Duodenal mucosa (tissue), 2 donors: Measurements from ENCODE around the gene AKAP9.
"Not testable (repeated sequence)": the region's sequence is repeated elsewhere in the genome, so short reads cannot be mapped to it uniquely, and the experiment has no call there.

Experiments
- H3K27ac ChIP-seq: one replicate; pipeline ENCODE4 v1.7.0; 2013; ENCODE audit warnings: low read depth, low read length
- H3K27me3 ChIP-seq, 2 donors: one replicate each; pipeline ENCODE4 v1.7.0; 2013; ENCODE audit warnings: low read length in 2 of 2, control low read depth in 1 of 2; ENCODE audit not compliant: insufficient read depth in 2 of 2, control insufficient read depth in 1 of 2
- H3K36me3 ChIP-seq, 2 donors: one replicate each; pipeline ENCODE4 v1.7.0; 2013; ENCODE audit warnings: low read length in 2 of 2, control low read depth in 1 of 2; ENCODE audit not compliant: insufficient read depth in 2 of 2, control insufficient read depth in 1 of 2
- H3K4me1 ChIP-seq, 2 donors: one replicate each; pipeline ENCODE4 v1.7.0; 2013; ENCODE audit warnings: low read length in 2 of 2, control low read depth in 1 of 2; ENCODE audit not compliant: insufficient read depth in 2 of 2, control insufficient read depth in 1 of 2
- H3K4me3 ChIP-seq, 2 donors: one replicate each; pipeline ENCODE4 v1.7.0; 2013; ENCODE audit warnings: low read length in 2 of 2, low read depth in 1 of 2
- H3K9ac ChIP-seq, 2 donors: one replicate each; pipeline ENCODE4 v1.7.0; 2013; ENCODE audit warnings: low read length in 2 of 2, low read depth in 1 of 2
- H3K9me3 ChIP-seq, 2 donors: one replicate each; pipeline ENCODE4 v1.7.0; 2013; ENCODE audit warnings: low read length in 2 of 2, control low read depth in 1 of 2; ENCODE audit not compliant: control insufficient read depth in 1 of 2

AKAP9 gene

GRCh38 chr7:91995391-91996105, 54.9 kb downstream of the AKAP9 start:
- H3K36me3 ChIP-seq, result peaks cover 29 to 48% of the 10 kb centered on the region in 2 donors
- H3K4me1 ChIP-seq, result no peaks in the 10 kb centered on the region
- H3K9ac ChIP-seq, result no peak overlapping the region
- H3K9me3 ChIP-seq, result no peaks in the 10 kb centered on the region
- no peak overlapping the region for H3K27ac ChIP-seq
- no peaks in the 10 kb centered on the region for H3K27me3 ChIP-seq
- H3K4me3 ChIP-seq, result no peak overlapping the region

GRCh38 chr7:91999631-92000565, 59.2 kb downstream of the AKAP9 start:
- H3K9me3 ChIP-seq, result no peaks in the 10 kb centered on the region
- no peak overlapping the region for H3K4me3 ChIP-seq
- no peaks in the 10 kb centered on the region for H3K27me3 ChIP-seq
- H3K36me3 ChIP-seq, result peaks cover 24 to 36% of the 10 kb centered on the region in 2 donors
- no peak overlapping the region for H3K27ac ChIP-seq
- no peaks in the 10 kb centered on the region for H3K4me1 ChIP-seq
- no peak overlapping the region for H3K9ac ChIP-seq

DNA sequence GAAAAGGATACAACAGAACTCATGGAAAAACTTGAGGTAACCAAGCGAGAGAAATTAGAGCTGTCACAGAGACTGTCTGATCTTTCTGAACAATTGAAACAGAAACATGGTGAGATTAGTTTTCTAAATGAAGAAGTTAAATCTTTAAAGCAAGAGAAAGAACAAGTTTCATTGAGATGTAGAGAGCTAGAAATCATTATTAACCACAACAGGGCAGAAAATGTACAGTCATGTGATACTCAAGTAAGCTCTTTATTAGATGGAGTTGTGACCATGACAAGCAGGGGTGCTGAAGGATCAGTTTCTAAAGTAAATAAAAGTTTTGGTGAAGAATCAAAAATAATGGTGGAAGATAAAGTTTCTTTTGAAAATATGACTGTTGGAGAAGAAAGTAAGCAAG, 62.1 kb downstream of the AKAP9 start:
- Histone ChIP-seq H3K4me3 (no peak overlapping the region), H3K4me1 (no peaks in the 10 kb centered on the region), H3K9me3 (no peaks in the 10 kb centered on the region), H3K36me3 (peaks cover 15 to 21% of the 10 kb centered on the region in 2 donors), H3K9ac (no peak overlapping the region), H3K27ac (no peak overlapping the region), H3K27me3 (no peaks in the 10 kb centered on the region)

DNA sequence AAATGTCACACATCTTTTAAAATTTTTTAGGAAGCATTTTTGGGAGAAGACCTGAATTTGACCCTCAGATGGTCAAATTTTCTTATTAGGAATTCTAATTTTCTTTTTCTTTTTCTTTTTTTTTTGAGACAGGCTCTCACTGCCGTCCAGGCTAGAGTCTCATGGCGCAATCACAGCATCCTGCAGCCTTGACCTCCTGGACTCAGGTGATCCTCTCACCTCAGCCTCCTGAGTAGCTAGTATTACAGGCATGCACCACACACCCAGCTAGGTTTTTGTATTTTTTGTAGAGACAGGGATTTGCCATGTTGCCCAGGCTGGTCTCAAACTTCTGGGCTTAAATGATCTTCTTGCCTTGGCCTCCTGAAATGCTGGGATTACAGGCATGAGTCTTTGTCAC, 65.4 kb downstream of the AKAP9 start:
- no peaks in the 10 kb centered on the region for H3K27me3 ChIP-seq
- no peaks in the 10 kb centered on the region for H3K4me1 ChIP-seq
- H3K4me3 ChIP-seq, result no peak overlapping the region
- no peak overlapping the region for H3K9ac ChIP-seq
- H3K9me3 ChIP-seq, result peaks cover 0 to 8% of the 10 kb centered on the region in 2 donors
- H3K27ac ChIP-seq, result no peak overlapping the region
- H3K36me3 ChIP-seq, result peaks cover 12 to 17% of the 10 kb centered on the region in 2 donors

GRCh38 chr7:92010215-92010614, 69.6 kb downstream of the AKAP9 start:
- H3K27ac ChIP-seq, result no peak overlapping the region
- no peak overlapping the region for H3K9ac ChIP-seq
- H3K27me3 ChIP-seq, result no peaks in the 10 kb centered on the region
- H3K4me1 ChIP-seq, result no peaks in the 10 kb centered on the region
- no peak overlapping the region for H3K4me3 ChIP-seq
- H3K9me3 ChIP-seq, result peaks cover 0 to 11% of the 10 kb centered on the region in 2 donors
- peaks cover 15 to 16% of the 10 kb centered on the region in 2 donors for H3K36me3 ChIP-seq

DNA sequence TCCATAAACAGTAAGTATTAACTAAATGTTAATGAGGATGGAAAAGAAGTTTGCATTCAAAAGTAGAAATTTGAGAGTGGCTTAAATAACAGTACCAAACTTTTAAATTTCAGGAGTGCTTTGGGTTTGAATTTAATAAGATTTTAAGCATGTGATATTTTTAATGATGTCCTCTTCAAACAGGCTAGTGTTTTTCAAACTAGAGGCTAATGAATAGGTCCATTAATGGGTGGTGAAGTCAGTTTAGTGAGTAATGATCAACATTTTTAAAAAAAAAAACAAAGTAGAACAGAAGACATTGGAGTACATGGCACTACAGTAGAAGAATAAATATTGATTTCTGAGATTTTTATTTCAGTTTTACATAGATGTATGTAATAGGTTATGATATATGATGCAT, 72.9 kb downstream of the AKAP9 start:
- H3K4me3 ChIP-seq, result no peak overlapping the region
- H3K9ac ChIP-seq, result no peak overlapping the region
- H3K27me3 ChIP-seq, result no peaks in the 10 kb centered on the region
- peaks cover 0 to 11% of the 10 kb centered on the region in 2 donors for H3K9me3 ChIP-seq
- peaks cover 9 to 12% of the 10 kb centered on the region in 2 donors for H3K36me3 ChIP-seq
- H3K27ac ChIP-seq, result no peak overlapping the region
- H3K4me1 ChIP-seq, result no peaks in the 10 kb centered on the region

GRCh38 chr7:92020636-92021035, 80.0 kb downstream of the AKAP9 start:
- Histone ChIP-seq H3K9ac (no peak overlapping the region), H3K4me3 (no peak overlapping the region), H3K27me3 (no peaks in the 10 kb centered on the region), H3K9me3 (no peaks in the 10 kb centered on the region), H3K4me1 (no peaks in the 10 kb centered on the region), H3K27ac (no peak overlapping the region), H3K36me3 (peaks cover 32 to 43% of the 10 kb centered on the region in 2 donors)

DNA sequence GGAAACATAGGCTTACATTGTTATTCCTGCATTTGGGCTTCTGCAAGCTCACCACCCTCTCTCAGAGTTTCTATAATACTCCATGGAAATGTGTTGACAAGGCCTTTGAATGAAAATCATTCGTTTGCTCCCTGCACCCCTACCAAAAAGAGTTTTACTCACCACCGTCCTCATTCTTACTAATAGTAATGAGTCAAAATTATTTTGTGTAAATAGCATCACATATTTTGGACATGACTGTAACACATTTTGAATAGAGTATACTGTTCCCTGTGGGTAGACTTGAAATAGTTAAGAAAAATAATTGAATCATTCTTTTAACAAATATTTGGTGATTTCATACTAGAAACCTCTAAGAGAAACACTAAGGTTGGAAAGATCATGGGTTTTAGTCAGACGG, 84.6 kb downstream of the AKAP9 start:
- H3K27ac ChIP-seq, result no peak overlapping the region
- no peak overlapping the region for H3K4me3 ChIP-seq
- H3K4me1 ChIP-seq, result no peaks in the 10 kb centered on the region
- no peaks in the 10 kb centered on the region for H3K27me3 ChIP-seq
- no peak overlapping the region for H3K9ac ChIP-seq
- H3K9me3 ChIP-seq, result no peaks in the 10 kb centered on the region
- H3K36me3 ChIP-seq, result peaks cover 31 to 46% of the 10 kb centered on the region in 2 donors

DNA sequence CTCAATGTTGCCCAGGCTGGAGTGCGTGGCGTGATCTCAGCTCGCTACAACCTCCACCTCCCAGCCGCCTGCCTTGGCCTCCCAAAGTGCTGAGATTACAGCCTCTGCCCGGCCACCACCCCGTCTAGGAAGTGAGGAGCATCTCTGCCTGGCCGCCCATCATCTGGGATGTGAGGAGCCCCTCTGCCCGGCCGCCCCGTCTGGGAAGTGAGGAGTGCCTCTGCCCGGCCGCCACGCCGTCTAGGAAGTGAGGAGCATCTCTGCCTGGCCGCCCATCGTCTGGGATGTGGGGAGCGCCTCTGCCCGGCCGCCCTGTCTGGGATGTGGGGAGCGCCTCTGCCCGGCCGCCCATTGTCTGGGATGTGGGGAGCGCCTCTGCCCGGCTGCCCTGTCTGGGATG, 86.0 kb downstream of the AKAP9 start:
- H3K9me3 ChIP-seq, H3K27me3 ChIP-seq, H3K4me1 ChIP-seq, H3K27ac ChIP-seq, H3K4me3 ChIP-seq, H3K9ac ChIP-seq: not testable (repeated sequence)
- peaks cover 30 to 45% of the 10 kb centered on the region in 2 donors for H3K36me3 ChIP-seq

- not testable (repeated sequence) for H3K9me3 ChIP-seq, H3K27ac ChIP-seq, H3K4me1 ChIP-seq, H3K4me3 ChIP-seq, H3K9ac ChIP-seq, H3K27me3 ChIP-seq
- peaks cover 32 to 43% of the 10 kb centered on the region in 2 donors for H3K36me3 ChIP-seq
Observed at GRCh38 chr7:92027128-92027527, 86.5 kb downstream of the AKAP9 start.
